Suprapubic skin (tissue), 4 donors: ENCODE data around the gene MSRB3.

ENCODE experiments used
- EP300 ChIP-seq: sonication (generic); formaldehyde crosslinking; IDR thresholded peaks from one replicate; pipeline ENCODE4 v1.6.1; 2017; ENCODE audit warnings: antibody characterized with exemption
- POLR2A ChIP-seq, 2 donors: fragments of 450-650 bp; IDR thresholded peaks; one replicate each; pipeline ENCODE4 v1.6.1; 2017; ENCODE audit warnings: antibody characterized with exemption in 2 of 2, mild to moderate bottlenecking in 2 of 2, moderate library complexity in 2 of 2
- POLR2AphosphoS5 ChIP-seq, 3 donors: sonication (generic); formaldehyde crosslinking; IDR thresholded peaks; one replicate each; pipeline ENCODE4 v1.6.1; 2017; ENCODE audit warnings: antibody characterized with exemption in 3 of 3
- TF ChIP-seq, protein P1 (sequence below), 2 donors: fragments of 200-600 bp in 1 of 2; fragments of 450-650 bp in 1 of 2; sonication (generic) in 1 of 2; IDR thresholded peaks; one replicate each; pipeline ENCODE4 v1.5.1; 2016 to 2019; ENCODE audit warnings: antibody characterized with exemption in 2 of 2, mild to moderate bottlenecking in 1 of 2, moderate library complexity in 1 of 2

DNA sequence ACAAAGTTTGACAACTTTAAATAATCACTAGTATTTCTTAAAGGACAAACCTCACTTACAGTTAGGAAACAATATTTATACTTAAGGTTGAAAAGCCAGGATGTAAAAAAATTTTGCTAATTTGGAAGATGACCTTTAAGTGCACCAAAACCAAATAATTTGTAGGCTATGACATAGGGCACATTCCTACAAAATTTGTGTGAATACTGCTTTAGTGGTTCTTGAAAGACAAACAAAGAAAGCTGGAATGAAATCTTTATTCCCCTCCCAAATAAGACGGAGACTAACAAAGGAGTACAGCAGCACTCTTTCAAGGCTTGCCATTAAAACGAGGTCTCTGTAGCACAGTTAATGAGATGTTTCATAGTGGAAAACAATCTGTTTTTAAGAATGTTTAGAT lies 45.6 kb downstream of the MSRB3 start:
- TF ChIP-seq, protein P1, sequence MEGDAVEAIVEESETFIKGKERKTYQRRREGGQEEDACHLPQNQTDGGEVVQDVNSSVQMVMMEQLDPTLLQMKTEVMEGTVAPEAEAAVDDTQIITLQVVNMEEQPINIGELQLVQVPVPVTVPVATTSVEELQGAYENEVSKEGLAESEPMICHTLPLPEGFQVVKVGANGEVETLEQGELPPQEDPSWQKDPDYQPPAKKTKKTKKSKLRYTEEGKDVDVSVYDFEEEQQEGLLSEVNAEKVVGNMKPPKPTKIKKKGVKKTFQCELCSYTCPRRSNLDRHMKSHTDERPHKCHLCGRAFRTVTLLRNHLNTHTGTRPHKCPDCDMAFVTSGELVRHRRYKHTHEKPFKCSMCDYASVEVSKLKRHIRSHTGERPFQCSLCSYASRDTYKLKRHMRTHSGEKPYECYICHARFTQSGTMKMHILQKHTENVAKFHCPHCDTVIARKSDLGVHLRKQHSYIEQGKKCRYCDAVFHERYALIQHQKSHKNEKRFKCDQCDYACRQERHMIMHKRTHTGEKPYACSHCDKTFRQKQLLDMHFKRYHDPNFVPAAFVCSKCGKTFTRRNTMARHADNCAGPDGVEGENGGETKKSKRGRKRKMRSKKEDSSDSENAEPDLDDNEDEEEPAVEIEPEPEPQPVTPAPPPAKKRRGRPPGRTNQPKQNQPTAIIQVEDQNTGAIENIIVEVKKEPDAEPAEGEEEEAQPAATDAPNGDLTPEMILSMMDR (IDR thresholded peaks at IDR 0.05) = no peak
- TF ChIP-seq EP300 (no peak), POLR2AphosphoS5 (IDR thresholded peaks at IDR 0.05) (no peak), POLR2A (IDR thresholded peaks at IDR 0.05) (no peak)
